H7 (cell line): ENCODE data around the gene KIF16B. TPM values are rescaled to one million over a fixed set of nuclear protein-coding genes. Genes with fewer than 3 reads are reported as not detected.
"Not testable (repeated sequence)": the region's sequence is repeated elsewhere in the genome, so short reads cannot be mapped to it uniquely, and the experiment has no call there.

ENCODE experiments used
- DNase-seq: peaks from one replicate; pipeline ENCODE4 v3.0.0; 2012
- H3K27me3 ChIP-seq: 2 replicates; pipeline ENCODE4 v1.6.0; 2011; ENCODE audit warnings: mild to moderate bottlenecking, low read length; ENCODE audit not compliant: control insufficient read depth, insufficient read depth
- H3K36me3 ChIP-seq: replicated peaks from 2 replicates; pipeline ENCODE4 v1.5.1; 2011; ENCODE audit warnings: low read length; ENCODE audit not compliant: control insufficient read depth, insufficient read depth
- H3K4me3 ChIP-seq: 2 replicates; pipeline ENCODE4 v1.5.1; 2011; ENCODE audit warnings: low read depth, mild to moderate bottlenecking, control low read depth, low read length, moderate library complexity; ENCODE audit not compliant: insufficient read depth
- total RNA-seq: library from RNA; depleted of rRNA; stranded (reverse); fragments of >200 nt; shearing (Covaris generic); gene quantifications from 2 replicates; pipeline ENCODE4 v1.2.3, GENCODE V29; 2014; rRNA removed

KIF16B gene
- total RNA-seq, 1 experiment from 2014 or later: 7.4 TPM

GRCh38 chr20:16236589-16237241, 336.5 kb downstream of the KIF16B start:
- no peaks in the 10 kb centered on the region for H3K36me3 ChIP-seq
- no peak overlapping the region for H3K4me3 ChIP-seq
- DNase-seq: no peak
- H3K27me3 ChIP-seq: no peaks in the 10 kb centered on the region

DNA sequence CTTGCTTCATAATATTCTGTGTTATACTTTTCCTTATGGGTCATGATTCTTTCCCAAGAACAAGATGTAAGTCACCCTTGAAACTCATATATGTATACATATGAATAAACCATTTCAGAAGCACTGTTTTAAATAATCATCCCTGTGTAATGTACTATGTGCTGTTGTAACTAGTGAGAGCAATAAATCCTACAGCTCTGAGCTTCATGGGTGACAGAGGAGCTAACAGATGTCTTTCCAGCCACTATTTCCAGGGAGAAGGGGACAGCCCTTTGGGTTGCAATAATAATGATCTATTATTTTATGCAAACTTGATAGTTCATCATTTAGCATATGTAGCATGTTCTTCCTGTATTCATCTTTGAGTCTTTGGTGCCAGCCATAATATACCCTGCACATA, 342.8 kb downstream of the KIF16B start:
- H3K27me3 ChIP-seq: no peaks in the 10 kb centered on the region
- H3K36me3 ChIP-seq: no peaks in the 10 kb centered on the region
- DNase-seq: no peak
- no peak overlapping the region for H3K4me3 ChIP-seq

DNA sequence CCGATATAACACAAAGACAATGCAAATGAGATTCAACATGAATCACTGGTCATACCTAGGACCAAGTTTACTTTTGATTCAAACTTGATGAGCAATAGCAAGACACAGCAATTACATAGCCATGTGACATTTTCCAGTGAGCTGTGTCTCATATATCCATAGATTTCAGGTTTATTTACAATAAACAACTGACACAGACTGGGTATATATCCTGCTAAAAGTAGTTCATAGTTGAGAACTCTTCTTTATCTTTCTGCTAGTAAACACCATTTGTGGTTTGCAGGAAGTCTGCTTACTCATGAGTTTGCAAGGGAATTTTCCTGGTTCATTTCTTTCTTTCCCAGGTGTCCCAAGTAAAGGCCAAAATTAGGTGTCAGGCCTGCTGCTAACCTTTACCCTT, 343.4 kb downstream of the KIF16B start:
- DNase-seq: no peak
- H3K4me3 ChIP-seq: no peak overlapping the region
- no peaks in the 10 kb centered on the region for H3K36me3 ChIP-seq
- H3K27me3 ChIP-seq: no peaks in the 10 kb centered on the region

DNA sequence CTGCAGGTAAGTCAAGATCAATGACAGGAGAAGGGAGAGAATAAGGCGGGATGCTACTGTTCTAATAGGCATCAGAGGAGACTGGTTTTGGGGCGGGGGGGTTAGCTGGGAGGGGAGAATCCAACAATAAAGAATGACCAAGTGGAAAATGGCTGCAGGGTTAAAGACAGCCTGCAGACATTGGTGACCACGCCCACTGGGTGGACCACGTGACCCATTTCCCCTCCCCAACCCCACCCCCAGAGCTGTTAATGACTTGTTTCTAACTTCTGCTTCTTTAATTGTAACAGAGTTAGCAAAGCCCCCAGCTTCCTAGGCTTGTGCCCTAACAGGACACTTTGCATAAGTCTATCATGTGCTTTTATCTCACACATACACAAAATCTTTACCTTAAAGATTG, 344.5 kb downstream of the KIF16B start:
- DNase-seq: no peak
- no peaks in the 10 kb centered on the region for H3K27me3 ChIP-seq
- no peak overlapping the region for H3K4me3 ChIP-seq
- no peaks in the 10 kb centered on the region for H3K36me3 ChIP-seq

DNA sequence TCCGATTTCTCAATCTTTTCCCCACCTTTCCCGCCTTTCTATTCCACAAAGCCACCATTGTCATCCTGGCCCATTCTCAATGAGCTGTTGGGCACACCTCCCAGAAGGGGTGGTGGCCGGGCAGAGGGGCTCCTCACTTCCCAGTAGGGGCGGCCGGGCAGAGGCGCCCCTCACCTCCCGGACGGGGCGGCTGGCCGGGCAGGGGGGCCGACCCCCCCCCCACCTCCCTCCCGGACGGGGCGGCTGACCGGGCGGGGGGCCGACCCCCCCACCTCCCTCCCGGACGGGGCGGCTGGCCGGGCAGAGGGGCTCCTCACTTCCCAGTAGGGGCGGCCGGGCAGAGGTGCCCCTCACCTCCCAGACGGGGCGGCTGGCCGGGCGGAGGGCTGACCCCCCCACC, 346.3 kb downstream of the KIF16B start:
- not testable (repeated sequence) for H3K36me3 ChIP-seq, DNase-seq, H3K27me3 ChIP-seq, H3K4me3 ChIP-seq

DNA sequence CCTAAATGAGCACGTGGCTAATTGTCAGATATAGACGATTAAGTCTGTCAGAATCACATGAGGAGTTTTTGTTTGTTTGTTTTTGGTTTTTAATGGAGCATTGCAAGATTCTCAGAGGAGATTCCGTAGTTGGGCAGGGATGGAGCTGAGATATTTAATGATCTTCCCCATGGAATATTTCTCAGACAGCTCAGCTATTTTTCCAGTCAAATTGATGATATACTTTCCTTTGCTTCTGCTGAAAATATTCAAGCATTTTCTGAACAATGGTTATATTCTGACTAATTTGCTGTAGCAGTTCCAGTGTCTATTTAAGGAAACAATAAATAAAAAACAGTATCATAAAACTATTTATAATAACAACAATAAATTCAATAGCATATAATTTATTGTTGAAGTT, 348.4 kb downstream of the KIF16B start:
- DNase-seq: no peak
- H3K4me3 ChIP-seq: no peak overlapping the region
- H3K36me3 ChIP-seq: no peaks in the 10 kb centered on the region
- H3K27me3 ChIP-seq: no peaks in the 10 kb centered on the region

- no peak overlapping the region for H3K4me3 ChIP-seq
These were observed 350.3 kb downstream of the KIF16B start for GRCh38 chr20:16222859-16223411.

More at GRCh38 chr20:16222859-16223411, 350.3 kb downstream of the KIF16B start:
- DNase-seq: no peak
- H3K27me3 ChIP-seq: no peaks in the 10 kb centered on the region
- H3K36me3 ChIP-seq: no peaks in the 10 kb centered on the region

Other genes with a start within 250 kb of the KIF16B start
- gene SNRPB2, start 156.6 kb upstream of the KIF16B start, total RNA-seq: 76.8 and 83.2 TPM in 2 replicates
- not detected in 2 replicates for gene OTOR, start 174.9 kb upstream of the KIF16B start, total RNA-seq